Measurements from ENCODE around the gene EPGN. TPM values are rescaled to one million over a fixed set of nuclear protein-coding genes. Genes with fewer than 3 reads are reported as not detected.
A peak's percentile ranks its signal among the peaks of the same experiment; 100 is the strongest.

The EPGN gene, protein sequence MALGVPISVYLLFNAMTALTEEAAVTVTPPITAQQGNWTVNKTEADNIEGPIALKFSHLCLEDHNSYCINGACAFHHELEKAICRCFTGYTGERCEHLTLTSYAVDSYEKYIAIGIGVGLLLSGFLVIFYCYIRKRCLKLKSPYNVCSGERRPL
- polyA plus RNA-seq (ENCODE audit: insufficient read length in 3 of 3): 1 to 10 TPM in 2 of 3 donors, under 1 TPM in 1; 0.95 to 1.6 (median 1.0) TPM
- long read RNA-seq, donor 1: 0 reads
- long read RNA-seq, donor 2, partial matches to known transcripts: 0 of 1 reads
- long read RNA-seq, donor 2, other reads (novel, unspliced or antisense): 0 of 1 reads
- long read RNA-seq, donor 3: 0 reads
- long read RNA-seq, donor 4, partial matches to known transcripts: 0 of 1 reads
- long read RNA-seq, donor 4, other reads (novel, unspliced or antisense): 0 of 1 reads
- long read RNA-seq, donor 5, partial matches to known transcripts: 0 of 1 reads
- long read RNA-seq, donor 5, other reads (novel, unspliced or antisense): 0 of 1 reads
- long read RNA-seq, donor 6: 0 reads
- long read RNA-seq, donor 7: 0 reads
- long read RNA-seq, donor 8: 0 reads
- long read RNA-seq, donor 9: 0 reads
- long read RNA-seq, donor 10: 0 reads
- long read RNA-seq, donor 11: 0 reads
- long read RNA-seq, donor 12, partial matches to known transcripts: 0 of 1 reads
- long read RNA-seq, donor 12, other reads (novel, unspliced or antisense): 0 of 1 reads
- long read RNA-seq, donor 13: 0 reads
- long read RNA-seq, donor 14: 0 reads
- long read RNA-seq, donor 15: 0 reads
- long read RNA-seq, donor 16: 0 reads

GRCh38 chr4:74308215-74308614 is at the start of gene EPGN:
Gene EPGN, plus strand, starts transcription at chr4:74308470. Its CDS starts 64 bp downstream, at chr4:74308534.
- no peak for DNase-seq

DNA sequence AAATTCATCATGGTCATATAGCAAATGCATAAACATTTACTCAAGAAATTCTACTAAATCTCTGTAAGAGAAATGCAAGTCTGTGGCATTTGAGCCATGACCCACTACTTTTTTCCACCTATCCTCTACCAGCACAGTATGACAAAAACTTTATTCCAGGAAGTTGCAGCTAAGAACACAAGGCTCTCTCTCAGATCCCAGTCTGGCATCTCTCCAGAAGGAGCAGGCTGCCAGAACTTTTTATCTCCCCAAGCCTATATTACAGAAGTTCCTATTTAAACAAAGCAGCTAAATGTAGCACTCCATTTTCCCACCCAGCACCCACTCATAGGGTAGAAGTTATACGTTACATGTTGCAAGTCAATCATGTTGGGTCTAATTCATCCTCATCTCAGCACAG is 49.3 kb upstream of the EPGN start:
- peak; percentile 11 for DNase-seq

GRCh38 chr4:74260036-74260435 is 48.2 kb upstream of the EPGN start:
- no peak for DNase-seq

DNA sequence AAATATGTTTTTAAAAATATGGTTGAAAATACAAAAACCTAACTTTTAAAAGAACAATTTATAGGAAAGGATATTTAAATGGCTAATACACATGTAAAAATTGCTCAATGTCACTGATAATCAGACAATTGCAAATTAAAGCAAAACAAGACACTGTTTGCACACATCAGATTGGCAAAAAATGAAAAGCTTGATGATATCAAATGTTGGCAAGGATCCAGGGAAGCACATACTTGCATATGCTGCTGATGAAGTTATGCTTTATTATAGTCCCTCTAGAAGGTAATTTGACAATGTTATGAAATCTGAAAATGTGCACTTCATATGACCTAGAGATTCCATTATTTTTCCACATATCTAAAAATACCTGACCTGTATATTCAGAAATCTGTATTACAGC is 45.7 kb upstream of the EPGN start:
- DNase-seq: no peak

DNA sequence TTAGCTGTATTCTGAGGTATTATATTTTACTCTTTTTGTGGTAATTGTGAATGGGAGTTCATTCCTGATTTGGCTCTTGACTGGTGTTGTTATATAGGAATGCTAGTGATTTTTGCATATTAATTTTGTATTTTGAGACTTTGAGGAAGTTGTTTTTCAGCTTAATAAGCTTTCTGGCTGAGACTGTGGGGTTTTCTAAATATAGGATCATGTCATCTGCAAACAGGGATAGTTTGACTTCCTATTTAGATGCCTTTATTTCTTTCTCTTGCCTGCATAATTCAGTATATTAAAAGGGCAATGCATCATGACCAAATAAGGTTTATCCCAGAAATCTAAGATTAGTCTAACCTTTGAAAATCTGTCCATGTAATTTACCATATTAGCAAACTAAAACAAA is 44.7 kb upstream of the EPGN start:
- DNase-seq: no peak

DNA sequence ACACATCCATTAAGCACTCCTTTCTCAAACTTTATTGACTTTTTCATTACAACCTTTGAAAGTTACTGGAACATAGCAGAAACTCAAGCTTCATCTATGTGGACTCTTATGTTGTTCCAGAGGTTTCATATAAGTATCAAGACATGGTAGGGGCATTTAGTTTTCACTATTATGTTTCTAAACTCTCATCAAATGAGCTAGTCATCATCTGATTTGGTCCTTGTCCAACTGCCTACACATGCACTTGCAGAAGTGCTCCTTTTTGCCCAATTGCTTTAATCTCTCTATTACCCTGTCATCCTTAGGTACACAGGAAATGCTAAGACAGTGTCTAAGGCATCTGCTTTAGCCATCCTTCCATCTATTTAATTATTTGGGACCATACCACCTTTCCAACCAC is 42.2 kb upstream of the EPGN start:
- DNase-seq: no peak

GRCh38 chr4:74267998-74268606 is 40.2 kb upstream of the EPGN start:
- DNase-seq: no peak

- DNase-seq: no peak
Observed at GRCh38 chr4:74268643-74269042, 39.6 kb upstream of the EPGN start.

GRCh38 chr4:74278490-74278889 is 29.8 kb upstream of the EPGN start:
- DNase-seq: no peak

DNA sequence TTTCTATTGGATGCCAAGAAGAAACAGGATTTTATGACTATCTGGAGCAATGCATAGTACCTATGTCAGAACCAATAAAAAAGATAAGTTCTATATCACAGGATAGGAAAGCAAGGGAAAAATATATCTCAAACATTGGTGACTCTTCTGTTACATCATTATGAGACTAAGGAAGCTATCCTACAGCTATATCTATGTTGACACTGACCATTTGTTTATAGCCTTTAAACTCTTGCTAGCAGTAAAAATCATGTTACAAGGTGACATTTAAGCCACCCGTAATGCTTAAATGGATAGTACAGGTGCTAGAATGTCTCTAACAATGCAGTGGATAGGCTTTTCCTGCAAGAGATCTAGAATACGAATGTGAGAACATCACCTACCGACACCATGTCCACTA is 28.6 kb upstream of the EPGN start:
- no peak for DNase-seq

DNA sequence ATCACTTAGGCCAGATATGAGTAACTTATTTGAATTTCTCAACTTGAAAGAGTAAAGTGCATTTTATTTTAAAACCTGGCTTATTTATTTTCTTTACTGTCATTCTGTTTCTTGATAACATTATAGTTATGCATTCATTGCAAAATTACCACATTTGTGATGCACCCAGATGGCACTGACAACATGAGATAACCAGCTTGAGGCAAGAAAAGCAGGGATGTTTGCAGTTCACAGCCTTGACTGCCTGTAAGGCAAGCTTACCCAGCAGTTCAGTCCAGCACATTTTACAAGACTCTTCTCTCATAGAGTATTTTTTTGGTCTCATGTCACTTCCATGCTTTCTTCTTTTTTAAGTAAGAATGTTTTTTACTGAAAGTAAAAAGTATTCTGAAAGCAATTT is 25.3 kb upstream of the EPGN start:
- no peak for DNase-seq

- no peak for DNase-seq
Observed at GRCh38 chr4:74283614-74284013, 24.7 kb upstream of the EPGN start.

GRCh38 chr4:74284053-74284452 is 24.2 kb upstream of the EPGN start:
- DNase-seq: no peak

DNA sequence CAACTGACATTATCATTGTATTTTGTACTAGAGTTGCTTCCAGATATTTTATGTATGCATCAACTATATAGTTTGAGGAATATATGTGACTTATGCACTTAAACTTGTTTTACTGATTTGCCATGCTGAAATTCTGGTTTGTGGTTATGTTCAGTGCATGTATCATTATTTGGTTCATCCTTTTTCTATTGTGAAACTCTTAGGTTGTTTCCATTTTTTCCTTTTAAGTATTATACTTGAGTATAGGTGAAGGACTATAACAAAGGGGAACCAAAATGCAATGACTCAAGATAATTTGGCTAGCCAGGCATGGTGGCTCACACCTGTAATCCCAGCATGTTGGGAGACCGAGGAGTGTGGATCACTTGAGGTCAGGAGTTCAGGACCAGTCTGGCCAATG is 21.1 kb upstream of the EPGN start:
- DNase-seq: no peak

GRCh38 chr4:74287791-74288190 is 20.5 kb upstream of the EPGN start:
- no peak for DNase-seq

DNA sequence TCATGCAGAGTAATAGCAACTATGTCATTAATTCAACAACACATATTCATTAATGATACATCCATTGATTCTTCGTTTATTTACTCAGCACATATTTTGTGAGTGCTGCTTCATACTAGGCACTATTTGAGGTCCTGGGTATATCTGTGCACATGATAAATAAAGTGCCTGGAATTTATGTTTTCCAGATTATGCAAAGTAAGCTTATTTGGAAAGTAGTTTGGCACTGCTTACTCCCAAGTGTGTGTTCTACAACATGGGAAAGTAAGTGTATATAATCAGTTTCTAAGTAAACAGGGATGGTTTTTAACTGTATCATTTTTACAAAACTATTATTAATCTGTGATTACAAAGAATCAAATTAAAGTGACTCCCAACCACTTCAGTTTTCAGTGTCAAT is 16.8 kb upstream of the EPGN start:
- no peak for DNase-seq

DNA sequence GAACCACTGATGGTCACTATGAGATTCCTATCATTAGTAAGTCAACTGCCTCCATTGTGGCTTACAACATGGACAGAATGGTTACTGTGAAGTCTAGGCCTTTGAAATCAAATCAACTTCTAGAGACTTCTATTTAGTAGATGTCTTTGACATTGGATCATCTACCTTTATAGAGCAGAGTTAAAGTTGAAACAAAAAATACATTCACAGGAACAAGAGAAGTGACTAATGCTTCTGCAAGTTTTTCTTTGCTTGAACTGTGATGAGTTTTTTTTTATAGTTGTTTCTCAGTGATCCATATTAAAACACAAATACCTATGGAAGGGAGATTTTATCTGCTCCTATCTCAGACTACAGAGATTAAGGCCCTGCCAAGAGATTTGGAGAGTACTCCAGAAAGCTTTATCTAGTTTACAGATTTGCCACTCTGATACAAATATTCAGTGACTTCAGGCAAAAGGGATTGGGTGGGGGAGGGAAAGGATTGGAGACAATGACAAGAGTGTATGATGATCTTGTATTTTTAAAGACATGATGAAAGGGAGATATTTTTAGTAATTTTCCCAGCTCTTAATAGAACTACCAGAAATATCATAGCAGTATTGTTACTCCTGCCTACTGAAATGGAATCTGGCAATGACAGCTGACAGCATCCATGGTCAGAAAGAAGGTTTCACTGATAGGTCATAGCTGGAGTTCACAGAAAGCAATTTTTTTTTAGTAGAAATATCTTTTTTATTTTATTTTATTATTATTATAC is 16.0 kb upstream of the EPGN start:
- no peak for DNase-seq

- no peak for DNase-seq
Observed at GRCh38 chr4:74293558-74293957, 14.7 kb upstream of the EPGN start.

DNA sequence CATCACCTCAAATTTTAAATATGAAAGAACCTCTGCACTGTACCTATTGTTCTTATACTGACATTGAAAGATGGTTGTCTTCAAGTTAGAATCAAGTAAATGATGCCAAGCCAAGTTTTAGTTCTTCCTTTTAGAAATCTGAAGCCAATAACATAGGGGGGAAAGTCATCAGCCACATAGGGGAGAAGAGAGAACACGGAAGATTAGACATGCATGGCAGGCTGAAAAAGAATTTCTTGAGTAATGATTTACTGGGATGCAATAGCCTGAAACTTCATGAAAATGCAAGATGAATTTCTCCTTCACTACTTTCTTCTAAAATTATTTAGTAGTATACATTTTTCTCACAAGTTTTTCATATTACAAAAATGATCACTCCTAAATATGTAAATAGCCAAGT is 13.6 kb upstream of the EPGN start:
- no peak for DNase-seq

GRCh38 chr4:74297539-74297938 is 10.7 kb upstream of the EPGN start:
- DNase-seq: no peak

- no peak for DNase-seq
Observed at GRCh38 chr4:74304095-74304625, 4.1 kb upstream of the EPGN start.

GRCh38 chr4:74305000-74305399 is 3.3 kb upstream of the EPGN start:
- no peak for DNase-seq
